ENCODE measurements around the gene CHIT1. TPM values are rescaled to one million over a fixed set of nuclear protein-coding genes. Genes with fewer than 3 reads are reported as not detected.

The CHIT1 gene
- total and polyA plus RNA-seq, 9 of the 15 experiments (the other 6 are each of a cell fraction or from before 2014, with no cell fraction given): not detected

DNA sequence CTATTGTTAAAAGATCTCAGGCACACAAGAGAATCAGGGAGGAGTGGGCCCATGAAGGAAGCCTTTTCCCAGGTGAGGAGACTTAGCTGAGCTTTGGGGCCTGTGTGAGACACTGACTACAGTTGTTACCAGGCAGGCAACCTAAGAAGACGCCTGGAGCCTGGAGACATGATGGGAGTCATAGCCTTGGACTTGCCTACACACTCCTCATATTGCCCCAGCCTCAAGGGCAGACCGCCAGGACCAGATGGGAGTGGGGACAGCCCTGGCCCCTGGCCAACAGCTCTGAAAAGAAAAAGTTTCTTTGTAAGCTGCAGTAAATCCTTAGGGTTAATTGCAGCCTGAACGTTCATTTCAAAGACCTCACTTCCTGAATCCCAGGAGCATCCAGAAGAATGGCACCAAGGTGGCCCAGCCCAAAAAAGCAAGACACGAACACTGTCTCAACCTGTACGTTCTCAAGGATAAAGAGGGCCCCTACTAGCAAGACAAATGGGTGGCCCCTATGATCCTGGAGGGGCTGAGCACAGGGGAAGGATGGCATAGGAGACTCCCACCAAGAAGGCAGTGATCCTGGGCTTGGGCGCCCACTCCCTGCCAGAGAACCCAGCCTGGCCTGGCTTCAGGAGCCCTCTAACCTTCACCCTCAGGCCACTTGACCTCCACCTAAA lies 42.6 kb upstream of the CHIT1 start:
- intact Hi-C loops (cut with micrococcal nuclease) (no loop called here), in situ Hi-C loops (cut with MboI) (loop anchor here (5.0 kb wide), 3 partner anchors 65 to 430 kb away; no protein-coding TSS in a partner anchor)
- Histone ChIP-seq H3K9ac (ENCODE audit: insufficient read depth in 1 of 2, low read depth in 2 of 2, low read length in 2 of 2) (no peak overlapping the region), H3K4me3 (no peak overlapping the region), H3K4me1 (replicated peaks in 1 of 2; ENCODE audit: control insufficient read depth in 2 of 2, insufficient read depth in 2 of 2, low read length in 2 of 2) (peaks cover 18 to 20% of the 10 kb centered on the region in 2 experiments; a peak in 4 of 5 replicates), H3K4me2 (ENCODE audit: insufficient read depth, low read length) (no peak overlapping the region), H3K27ac (ENCODE audit: extremely low read depth, low read depth, low read length) (no peak overlapping the region), H3K36me3 (ENCODE audit: control insufficient read depth, insufficient read depth, low read length) (no peaks in the 10 kb centered on the region), H3K9me3 (replicated peaks; ENCODE audit: control insufficient read depth, insufficient read depth, low read depth, low read length) (no peaks in the 10 kb centered on the region), H2AFZ (ENCODE audit: low read depth, low read length) (peak overlapping the region; percentile 92; the same call in 1 of the 2 replicates), H3K27me3 (ENCODE audit: control insufficient read depth in 2 of 2, insufficient read depth in 2 of 2, low read length in 2 of 2) (peaks cover 0 to 15% of the 10 kb centered on the region in 2 experiments; a peak in 1 of 5 replicates), H4K20me1 (replicated peaks; ENCODE audit: control insufficient read depth, insufficient read depth, low read length) (no peaks in the 10 kb centered on the region; the same call in 1 of the 2 replicates), H3K79me2 (ENCODE audit: control insufficient read depth, insufficient read depth, low read length) (no peaks in the 10 kb centered on the region), H3K9me1 (ENCODE audit: control insufficient read depth, insufficient read depth, low read length) (no peaks in the 10 kb centered on the region)
- ChIA-PET POLR2A (no interaction called here), CTCF (ENCODE audit: low intra/inter-chr PET ratio) (interaction anchor here (0.8 to 9.9 kb wide), 8 partner anchors 10 to 430 kb away, joined by 3 to 226 read pairs (median 4); no protein-coding TSS in a partner anchor)
- 27% methylated on average over 6 of the region's 6 CpGs for WGBS (ENCODE audit: insufficient coverage, low coverage, missing lambda C conversion rate)
- DNase-seq (ENCODE audit: extremely low read depth in 1 of 4, low spot score in 3 of 4) (no peak), ATAC-seq (no peak), FAIRE-seq (no peak)
- BruUV-seq (replicated peaks): no TSS peak
- 0 out of 2 replicates have a peak, but pooled peaks have one; percentile 63 for TF ChIP-seq TAF15 (IDR thresholded peaks at IDR 0.05; ENCODE audit: low read depth, low read length)
- peak; percentile 69 for TF ChIP-seq NFIC (IDR thresholded peaks at IDR 0.05)
- no peak for TF ChIP-seq NUFIP1 (IDR thresholded peaks at IDR 0.05; ENCODE audit: partially characterized antibody)
